Measurements from ENCODE around the gene XRCC2.

Gene XRCC2

DNA sequence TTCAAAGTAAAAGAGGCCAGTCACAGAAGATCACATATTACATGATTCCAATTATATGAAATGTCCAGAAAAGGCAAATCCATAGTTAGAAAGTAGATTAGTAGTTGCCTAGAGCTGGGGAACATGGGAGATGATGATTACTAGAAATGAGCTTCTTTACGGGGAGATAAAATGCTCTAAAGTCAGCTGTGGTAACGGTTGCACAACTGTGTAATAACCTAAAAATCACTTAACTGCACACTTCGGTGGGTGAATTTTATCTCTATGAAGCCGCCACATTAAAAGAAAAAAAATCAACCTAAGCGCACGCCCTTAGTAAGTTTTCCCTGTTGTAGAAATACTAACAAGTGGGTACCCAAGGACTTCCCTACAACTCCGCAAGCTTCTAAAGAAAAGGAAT lies 15.9 kb downstream of the XRCC2 start:
- TF ChIP-seq NFIC (IDR thresholded peaks at IDR 0.05) (no peak), YY1 (IDR thresholded peaks at IDR 0.05; ENCODE audit: low read depth) (no peak), EGR1 (IDR thresholded peaks at IDR 0.05) (no peak), CEBPB (IDR thresholded peaks at IDR 0.05) (no peak), TAF1 (IDR thresholded peaks at IDR 0.05; ENCODE audit: low read depth) (no peak), CREB1 (IDR thresholded peaks at IDR 0.05; ENCODE audit: low read depth) (no peak), FOXM1 (IDR thresholded peaks at IDR 0.05; ENCODE audit: borderline replicate concordance, low read depth) (no peak), TCF12 (IDR thresholded peaks at IDR 0.05; ENCODE audit: low read depth) (no peak), ZBTB7A (IDR thresholded peaks at IDR 0.05; ENCODE audit: low read depth) (no peak), TEAD4 (IDR thresholded peaks at IDR 0.05) (no peak), EP300 (IDR thresholded peaks at IDR 0.05; ENCODE audit: borderline replicate concordance) (no peak), RAD21 (IDR thresholded peaks at IDR 0.05; ENCODE audit: low read depth) (no peak)
- TF ChIP-seq, protein P1, sequence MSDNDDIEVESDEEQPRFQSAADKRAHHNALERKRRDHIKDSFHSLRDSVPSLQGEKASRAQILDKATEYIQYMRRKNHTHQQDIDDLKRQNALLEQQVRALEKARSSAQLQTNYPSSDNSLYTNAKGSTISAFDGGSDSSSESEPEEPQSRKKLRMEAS (IDR thresholded peaks at IDR 0.05), result no peak
- TF ChIP-seq, protein P2, sequence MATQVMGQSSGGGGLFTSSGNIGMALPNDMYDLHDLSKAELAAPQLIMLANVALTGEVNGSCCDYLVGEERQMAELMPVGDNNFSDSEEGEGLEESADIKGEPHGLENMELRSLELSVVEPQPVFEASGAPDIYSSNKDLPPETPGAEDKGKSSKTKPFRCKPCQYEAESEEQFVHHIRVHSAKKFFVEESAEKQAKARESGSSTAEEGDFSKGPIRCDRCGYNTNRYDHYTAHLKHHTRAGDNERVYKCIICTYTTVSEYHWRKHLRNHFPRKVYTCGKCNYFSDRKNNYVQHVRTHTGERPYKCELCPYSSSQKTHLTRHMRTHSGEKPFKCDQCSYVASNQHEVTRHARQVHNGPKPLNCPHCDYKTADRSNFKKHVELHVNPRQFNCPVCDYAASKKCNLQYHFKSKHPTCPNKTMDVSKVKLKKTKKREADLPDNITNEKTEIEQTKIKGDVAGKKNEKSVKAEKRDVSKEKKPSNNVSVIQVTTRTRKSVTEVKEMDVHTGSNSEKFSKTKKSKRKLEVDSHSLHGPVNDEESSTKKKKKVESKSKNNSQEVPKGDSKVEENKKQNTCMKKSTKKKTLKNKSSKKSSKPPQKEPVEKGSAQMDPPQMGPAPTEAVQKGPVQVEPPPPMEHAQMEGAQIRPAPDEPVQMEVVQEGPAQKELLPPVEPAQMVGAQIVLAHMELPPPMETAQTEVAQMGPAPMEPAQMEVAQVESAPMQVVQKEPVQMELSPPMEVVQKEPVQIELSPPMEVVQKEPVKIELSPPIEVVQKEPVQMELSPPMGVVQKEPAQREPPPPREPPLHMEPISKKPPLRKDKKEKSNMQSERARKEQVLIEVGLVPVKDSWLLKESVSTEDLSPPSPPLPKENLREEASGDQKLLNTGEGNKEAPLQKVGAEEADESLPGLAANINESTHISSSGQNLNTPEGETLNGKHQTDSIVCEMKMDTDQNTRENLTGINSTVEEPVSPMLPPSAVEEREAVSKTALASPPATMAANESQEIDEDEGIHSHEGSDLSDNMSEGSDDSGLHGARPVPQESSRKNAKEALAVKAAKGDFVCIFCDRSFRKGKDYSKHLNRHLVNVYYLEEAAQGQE (IDR thresholded peaks at IDR 0.05; ENCODE audit: low read depth), result no peak
- TF ChIP-seq, protein P3, sequence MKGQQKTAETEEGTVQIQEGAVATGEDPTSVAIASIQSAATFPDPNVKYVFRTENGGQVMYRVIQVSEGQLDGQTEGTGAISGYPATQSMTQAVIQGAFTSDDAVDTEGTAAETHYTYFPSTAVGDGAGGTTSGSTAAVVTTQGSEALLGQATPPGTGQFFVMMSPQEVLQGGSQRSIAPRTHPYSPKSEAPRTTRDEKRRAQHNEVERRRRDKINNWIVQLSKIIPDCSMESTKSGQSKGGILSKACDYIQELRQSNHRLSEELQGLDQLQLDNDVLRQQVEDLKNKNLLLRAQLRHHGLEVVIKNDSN (IDR thresholded peaks at IDR 0.05), result no peak

DNA sequence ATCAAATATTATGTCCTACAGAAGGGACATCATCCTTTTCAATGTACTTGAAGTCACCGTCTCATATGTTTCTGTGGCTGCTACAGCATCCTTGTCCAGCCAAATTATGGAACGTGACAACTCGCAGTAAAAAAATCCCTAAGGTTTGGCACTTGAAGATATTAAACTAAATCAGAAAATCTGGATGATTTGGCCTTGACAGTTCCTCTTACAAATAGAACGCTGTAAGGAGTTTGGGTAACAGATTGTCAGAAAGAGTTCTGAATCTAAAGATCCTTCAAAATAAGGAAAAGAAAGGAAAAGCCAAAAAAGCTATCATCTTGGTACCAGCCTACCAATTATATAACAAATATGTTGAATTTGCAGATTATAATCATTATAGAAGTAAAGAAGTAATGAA lies 21.0 kb downstream of the XRCC2 start:
- TF ChIP-seq, protein P2 (IDR thresholded peaks at IDR 0.05; ENCODE audit: low read depth), result no peak
- TF ChIP-seq TEAD4 (IDR thresholded peaks at IDR 0.05), result no peak
- TF ChIP-seq CREB1 (IDR thresholded peaks at IDR 0.05; ENCODE audit: low read depth), result no peak
- TF ChIP-seq TAF1 (IDR thresholded peaks at IDR 0.05; ENCODE audit: low read depth), result no peak

DNA sequence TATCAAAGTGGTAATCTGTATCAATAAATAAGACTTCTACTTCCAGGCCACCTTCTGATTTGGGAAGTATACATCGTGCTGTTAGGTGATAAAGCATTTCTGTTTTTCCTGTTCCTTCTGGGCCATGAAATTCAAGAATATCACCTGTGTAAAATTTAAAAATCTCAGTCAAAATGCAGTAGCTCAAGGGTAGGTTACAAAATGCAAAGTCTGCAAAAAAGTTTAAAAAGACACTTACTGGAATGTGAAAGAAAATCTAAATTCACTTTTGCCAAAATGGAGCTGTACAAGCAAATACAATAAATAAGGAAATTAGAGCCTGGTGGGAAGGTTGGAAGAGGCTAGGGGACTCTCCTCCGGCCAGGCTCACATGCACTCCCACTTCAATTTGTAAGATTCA lies 26.7 kb downstream of the XRCC2 start:
- TF ChIP-seq, protein P1 (IDR thresholded peaks at IDR 0.05), result no peak
- no peak for TF ChIP-seq RAD21 (IDR thresholded peaks at IDR 0.05; ENCODE audit: low read depth)
- TF ChIP-seq TEAD4 (IDR thresholded peaks at IDR 0.05), result no peak
- no peak for TF ChIP-seq TCF12 (IDR thresholded peaks at IDR 0.05; ENCODE audit: low read depth)
- no peak for TF ChIP-seq EP300 (IDR thresholded peaks at IDR 0.05; ENCODE audit: borderline replicate concordance)
- TF ChIP-seq YY1 (IDR thresholded peaks at IDR 0.05; ENCODE audit: low read depth), result no peak

DNA sequence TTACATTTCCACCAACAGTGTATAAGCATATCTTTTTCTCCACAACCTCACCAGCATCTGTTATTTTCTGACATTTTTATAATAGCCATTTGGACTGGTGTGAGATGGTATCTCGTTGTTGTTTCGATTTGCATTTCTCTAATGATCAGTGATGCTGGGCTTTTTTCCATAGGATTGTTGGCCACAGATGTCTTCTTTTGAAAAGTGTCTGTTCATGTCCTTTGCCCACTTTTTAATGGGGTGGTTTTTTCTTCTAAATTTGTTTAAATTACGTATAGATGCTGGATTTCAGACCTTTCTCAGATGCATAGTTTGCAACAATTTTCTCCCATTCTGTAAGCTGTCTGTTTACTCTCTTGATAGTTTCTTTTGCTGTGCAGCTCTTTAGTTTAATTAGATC lies 28.9 kb downstream of the XRCC2 start:
- no peak for TF ChIP-seq EP300 (IDR thresholded peaks at IDR 0.05; ENCODE audit: borderline replicate concordance)
- no peak for TF ChIP-seq EGR1 (IDR thresholded peaks at IDR 0.05)
- TF ChIP-seq, protein P3 (IDR thresholded peaks at IDR 0.05), result no peak
- no peak for TF ChIP-seq CREB1 (IDR thresholded peaks at IDR 0.05; ENCODE audit: low read depth)
- TF ChIP-seq, protein P2 (IDR thresholded peaks at IDR 0.05; ENCODE audit: low read depth), result no peak
- TF ChIP-seq TCF12 (IDR thresholded peaks at IDR 0.05; ENCODE audit: low read depth), result no peak
- TF ChIP-seq CEBPB (IDR thresholded peaks at IDR 0.05), result no peak
- no peak for TF ChIP-seq TEAD4 (IDR thresholded peaks at IDR 0.05)
- TF ChIP-seq, protein P1 (IDR thresholded peaks at IDR 0.05), result no peak
- TF ChIP-seq NFIC (IDR thresholded peaks at IDR 0.05), result no peak
- no peak for TF ChIP-seq RAD21 (IDR thresholded peaks at IDR 0.05; ENCODE audit: low read depth)
- no peak for TF ChIP-seq FOXM1 (IDR thresholded peaks at IDR 0.05; ENCODE audit: borderline replicate concordance, low read depth)
- no peak for TF ChIP-seq TAF1 (IDR thresholded peaks at IDR 0.05; ENCODE audit: low read depth)
- no peak for TF ChIP-seq ZBTB7A (IDR thresholded peaks at IDR 0.05; ENCODE audit: low read depth)
- no peak for TF ChIP-seq YY1 (IDR thresholded peaks at IDR 0.05; ENCODE audit: low read depth)

Measured in Ishikawa (cell line).